ENCODE results near the gene SPI1.

SPI1 gene

GRCh38 chr11:47329987-47330931 lies 48.1 kb downstream of the SPI1 start:
- H3K9me3 ChIP-seq (ENCODE audit: severe bottlenecking): no peaks in the 10 kb centered on the region
- H3K27ac ChIP-seq (ENCODE audit: poor library complexity, severe bottlenecking): no peak overlapping the region
- H3K4me1 ChIP-seq (ENCODE audit: insufficient read depth, poor library complexity, severe bottlenecking): no peaks in the 10 kb centered on the region
- no peaks in the 10 kb centered on the region for H3K27me3 ChIP-seq (ENCODE audit: insufficient read depth, poor library complexity, severe bottlenecking)
- H3K36me3 ChIP-seq (ENCODE audit: low read depth): no peaks in the 10 kb centered on the region
- no peak for TF ChIP-seq CTCF (IDR thresholded peaks at IDR 0.05; ENCODE audit: poor library complexity, severe bottlenecking)
- no peak overlapping the region for H3K4me3 ChIP-seq (ENCODE audit: severe bottlenecking)
- DNase-seq (ENCODE audit: low spot score) (no peak), ATAC-seq (ENCODE audit: low read depth) (peak; percentile 39; the same call in 2 of the 3 replicates)

GRCh38 chr11:47329431-47329986 lies 48.8 kb downstream of the SPI1 start:
- Histone ChIP-seq H3K4me1 (ENCODE audit: insufficient read depth, poor library complexity, severe bottlenecking) (no peaks in the 10 kb centered on the region), H3K36me3 (ENCODE audit: low read depth) (no peaks in the 10 kb centered on the region), H3K4me3 (ENCODE audit: severe bottlenecking) (no peak overlapping the region), H3K27ac (ENCODE audit: poor library complexity, severe bottlenecking) (no peak overlapping the region), H3K9me3 (ENCODE audit: severe bottlenecking) (no peaks in the 10 kb centered on the region), H3K27me3 (ENCODE audit: insufficient read depth, poor library complexity, severe bottlenecking) (no peaks in the 10 kb centered on the region)
- TF ChIP-seq CTCF (IDR thresholded peaks at IDR 0.05; ENCODE audit: poor library complexity, severe bottlenecking): no peak
- no peak for ATAC-seq (ENCODE audit: low read depth)
- no peak for DNase-seq (ENCODE audit: low spot score)

- no peak for TF ChIP-seq CTCF (IDR thresholded peaks at IDR 0.05; ENCODE audit: poor library complexity, severe bottlenecking)
- H3K36me3 ChIP-seq (ENCODE audit: low read depth): no peaks in the 10 kb centered on the region
- H3K4me1 ChIP-seq (ENCODE audit: insufficient read depth, poor library complexity, severe bottlenecking): no peaks in the 10 kb centered on the region
- no peak overlapping the region for H3K4me3 ChIP-seq (ENCODE audit: severe bottlenecking)
- H3K27ac ChIP-seq (ENCODE audit: poor library complexity, severe bottlenecking): no peak overlapping the region
- DNase-seq (ENCODE audit: low spot score): no peak
- no peaks in the 10 kb centered on the region for H3K9me3 ChIP-seq (ENCODE audit: severe bottlenecking)
- ATAC-seq (ENCODE audit: low read depth): no peak
- no peaks in the 10 kb centered on the region for H3K27me3 ChIP-seq (ENCODE audit: insufficient read depth, poor library complexity, severe bottlenecking)
Measured at GRCh38 chr11:47328449-47329390, 49.6 kb downstream of the SPI1 start.

- ATAC-seq (ENCODE audit: low read depth) (no peak), DNase-seq (ENCODE audit: low spot score) (no peak)
- no peaks in the 10 kb centered on the region for H3K4me1 ChIP-seq (ENCODE audit: insufficient read depth, poor library complexity, severe bottlenecking)
- no peak for TF ChIP-seq CTCF (IDR thresholded peaks at IDR 0.05; ENCODE audit: poor library complexity, severe bottlenecking)
- no peak overlapping the region for H3K27ac ChIP-seq (ENCODE audit: poor library complexity, severe bottlenecking)
- H3K36me3 ChIP-seq (ENCODE audit: low read depth): no peaks in the 10 kb centered on the region
- H3K9me3 ChIP-seq (ENCODE audit: severe bottlenecking): no peaks in the 10 kb centered on the region
- H3K27me3 ChIP-seq (ENCODE audit: insufficient read depth, poor library complexity, severe bottlenecking): no peaks in the 10 kb centered on the region
- no peak overlapping the region for H3K4me3 ChIP-seq (ENCODE audit: severe bottlenecking)
Measured at GRCh38 chr11:47327949-47328348, 50.4 kb downstream of the SPI1 start.

Measured in RWPE2 (cell line).